GM19351 (cell line): ENCODE measurements around the gene BRPF3.
"Not testable (repeated sequence)": the region's sequence is repeated elsewhere in the genome, so short reads cannot be mapped to it uniquely, and the experiment has no call there.

Experiments
- ATAC-seq: cut with Tn5 transposase; IDR thresholded peaks from one replicate; pipeline ENCODE4 v1.9.1; 2021; ENCODE audit warnings: mild to moderate bottlenecking, moderate library complexity; ENCODE audit not compliant: unreplicated experiment

Gene BRPF3

DNA sequence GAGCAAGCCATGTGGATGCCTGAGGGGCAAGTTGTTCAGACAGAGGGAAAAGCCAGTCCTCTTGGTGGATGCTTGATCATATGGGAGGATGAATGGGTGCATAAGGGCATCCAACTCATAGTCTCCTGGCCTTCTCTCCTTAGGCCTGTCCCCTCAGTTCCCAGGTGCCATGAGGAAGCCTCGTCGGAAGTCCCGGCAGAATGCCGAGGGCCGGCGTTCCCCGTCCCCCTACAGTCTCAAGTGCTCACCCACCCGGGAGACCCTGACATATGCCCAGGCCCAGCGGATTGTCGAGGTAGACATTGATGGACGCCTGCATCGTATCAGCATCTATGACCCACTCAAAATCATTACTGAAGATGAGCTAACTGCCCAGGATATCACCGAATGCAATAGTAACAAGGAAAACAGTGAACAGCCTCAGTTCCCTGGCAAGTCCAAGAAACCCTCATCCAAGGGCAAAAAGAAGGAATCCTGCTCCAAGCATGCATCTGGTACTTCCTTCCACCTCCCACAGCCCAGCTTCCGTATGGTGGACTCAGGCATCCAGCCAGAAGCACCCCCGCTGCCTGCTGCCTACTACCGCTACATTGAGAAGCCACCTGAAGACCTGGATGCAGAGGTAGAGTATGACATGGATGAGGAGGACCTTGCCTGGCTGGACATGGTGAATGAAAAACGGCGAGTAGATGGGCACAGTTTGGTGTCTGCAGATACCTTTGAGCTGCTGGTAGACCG lies 3.8 kb downstream of the BRPF3 start:
- ATAC-seq: no peak

DNA sequence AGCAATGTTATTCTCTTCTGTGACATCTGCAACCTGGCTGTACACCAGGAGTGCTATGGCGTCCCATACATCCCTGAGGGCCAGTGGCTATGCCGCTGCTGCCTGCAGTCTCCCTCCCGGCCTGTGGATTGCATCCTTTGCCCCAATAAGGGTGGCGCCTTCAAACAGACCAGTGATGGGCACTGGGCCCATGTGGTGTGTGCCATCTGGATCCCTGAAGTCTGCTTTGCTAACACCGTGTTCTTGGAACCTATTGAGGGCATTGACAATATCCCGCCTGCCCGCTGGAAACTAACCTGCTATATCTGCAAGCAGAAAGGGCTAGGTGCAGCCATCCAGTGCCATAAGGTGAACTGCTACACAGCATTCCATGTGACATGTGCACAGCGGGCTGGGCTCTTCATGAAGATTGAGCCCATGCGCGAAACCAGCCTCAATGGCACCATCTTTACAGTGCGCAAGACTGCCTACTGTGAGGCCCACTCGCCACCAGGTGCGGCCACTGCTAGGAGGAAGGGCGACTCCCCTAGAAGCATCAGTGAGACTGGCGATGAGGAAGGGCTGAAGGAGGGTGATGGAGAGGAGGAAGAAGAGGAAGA lies 4.6 kb downstream of the BRPF3 start:
- no peak for ATAC-seq

DNA sequence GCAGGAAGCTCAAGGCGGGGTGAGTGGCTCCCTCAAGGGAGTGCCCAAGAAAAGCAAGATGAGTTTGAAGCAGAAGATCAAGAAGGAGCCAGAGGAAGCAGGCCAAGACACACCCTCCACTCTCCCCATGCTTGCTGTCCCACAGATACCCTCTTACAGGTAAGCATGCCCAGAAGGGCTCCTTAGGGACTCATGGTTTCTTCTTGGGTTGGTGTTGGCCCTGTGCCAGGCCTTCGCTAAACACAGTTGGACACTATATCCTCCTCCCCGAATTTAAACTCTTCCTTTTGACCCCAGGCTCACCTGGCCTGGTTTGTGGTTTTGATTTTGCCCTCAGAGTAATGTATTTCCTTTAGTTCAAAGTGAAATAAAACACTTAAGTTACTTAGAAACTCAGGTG lies 5.1 kb downstream of the BRPF3 start:
- no peak for ATAC-seq

DNA sequence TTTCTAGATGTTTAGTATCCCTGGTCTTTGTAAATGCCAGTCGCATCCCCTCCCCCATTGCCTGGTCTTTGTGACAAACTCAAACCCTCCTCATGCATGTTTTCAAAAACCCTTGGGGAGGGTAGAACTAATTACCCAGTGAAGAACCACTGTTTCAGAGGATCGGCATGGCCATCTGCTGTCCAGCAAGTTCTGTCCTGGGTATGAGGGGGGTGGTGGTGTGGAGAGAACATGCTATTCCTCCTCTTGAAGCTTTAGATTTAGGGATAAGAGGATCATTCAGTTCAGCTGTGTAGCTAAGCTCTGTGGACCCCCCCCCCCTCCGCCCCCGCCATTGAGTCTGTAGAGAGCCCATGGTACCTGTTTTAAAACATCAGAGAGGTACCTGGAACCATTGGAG lies 5.6 kb downstream of the BRPF3 start:
- no peak for ATAC-seq

- ATAC-seq: no peak
Observed at GRCh38 chr6:36204068-36204753, 7.7 kb downstream of the BRPF3 start.

DNA sequence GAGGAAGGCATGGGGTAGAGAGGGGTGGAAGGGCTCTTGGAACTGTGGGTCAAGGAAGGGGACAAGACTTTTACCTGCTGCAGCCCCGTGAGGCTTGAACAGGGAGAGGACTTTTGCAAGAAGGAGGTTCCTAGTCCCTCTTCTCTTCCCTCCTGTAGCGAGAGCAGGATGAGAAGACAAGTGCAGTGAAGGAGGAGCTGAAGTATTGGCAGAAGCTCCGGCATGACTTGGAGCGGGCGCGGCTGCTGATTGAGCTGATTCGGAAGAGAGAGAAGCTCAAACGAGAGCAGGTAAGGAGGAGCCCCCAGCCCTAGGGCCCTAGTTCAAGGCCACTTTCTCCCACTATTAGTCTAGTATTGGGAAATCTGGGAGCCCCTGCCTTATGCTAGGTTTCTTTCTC lies 10.6 kb downstream of the BRPF3 start:
- no peak for ATAC-seq

DNA sequence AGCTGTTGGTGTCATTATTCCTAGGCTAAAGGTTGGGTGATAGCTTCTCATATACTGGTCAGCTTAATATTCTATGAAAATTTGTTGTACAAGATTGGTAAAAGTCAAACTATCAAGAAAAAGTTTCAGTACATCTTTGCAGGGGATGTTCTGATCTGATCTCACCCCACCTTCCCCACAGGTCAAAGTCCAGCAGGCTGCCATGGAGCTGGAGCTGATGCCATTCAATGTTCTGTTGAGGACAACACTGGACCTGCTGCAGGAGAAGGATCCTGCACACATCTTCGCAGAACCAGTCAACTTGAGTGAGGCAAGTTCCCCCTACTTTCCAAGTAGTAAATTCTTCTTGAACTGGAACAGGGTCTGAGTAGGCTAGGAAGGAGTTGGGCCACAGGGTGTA lies 13.1 kb downstream of the BRPF3 start:
- no peak for ATAC-seq

GRCh38 chr6:36210182-36210581 lies 13.6 kb downstream of the BRPF3 start:
- no peak for ATAC-seq

- no peak for ATAC-seq
Observed at GRCh38 chr6:36210886-36211595, 14.5 kb downstream of the BRPF3 start.

DNA sequence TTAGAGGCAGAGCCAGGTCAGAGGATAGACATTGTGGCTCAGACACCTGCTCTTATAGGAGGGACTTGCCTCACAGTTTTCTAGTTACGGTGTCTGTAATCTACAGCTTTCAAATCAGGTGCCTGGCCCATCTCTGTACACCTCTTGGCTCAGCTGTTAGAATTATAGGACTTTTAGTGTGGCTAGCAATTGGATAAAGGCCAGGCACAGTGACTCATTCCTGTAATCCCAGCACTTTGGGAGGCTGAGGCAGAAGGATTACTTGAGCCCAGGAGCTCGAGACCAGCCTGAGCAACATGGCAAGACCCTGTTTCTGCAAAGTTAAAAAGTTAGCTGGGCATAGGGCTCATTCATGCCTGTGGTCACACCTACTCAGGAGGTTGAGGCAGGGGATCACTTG lies 20.0 kb downstream of the BRPF3 start:
- no peak for ATAC-seq

- no peak for ATAC-seq
Observed at GRCh38 chr6:36217188-36217587, 20.6 kb downstream of the BRPF3 start.

DNA sequence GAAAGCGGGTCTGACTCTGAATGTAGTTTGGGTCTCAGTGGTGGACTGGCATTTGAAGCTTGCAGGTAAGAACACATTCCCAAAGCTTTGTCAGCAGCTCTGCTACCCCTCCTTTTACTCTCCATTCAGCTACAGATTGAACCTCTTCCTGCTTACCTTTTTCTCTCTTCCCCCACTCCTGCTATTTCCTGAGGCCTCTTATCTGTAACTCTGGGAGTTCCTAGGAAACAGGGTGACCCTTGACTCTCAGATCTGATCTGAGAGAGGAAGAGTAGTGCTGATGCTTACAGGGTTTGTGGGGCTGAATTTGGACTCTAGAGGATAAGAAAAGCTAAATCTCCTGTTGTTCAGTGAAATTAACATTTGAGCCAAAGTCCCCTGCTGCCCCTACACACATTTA lies 21.4 kb downstream of the BRPF3 start:
- ATAC-seq: no peak

DNA sequence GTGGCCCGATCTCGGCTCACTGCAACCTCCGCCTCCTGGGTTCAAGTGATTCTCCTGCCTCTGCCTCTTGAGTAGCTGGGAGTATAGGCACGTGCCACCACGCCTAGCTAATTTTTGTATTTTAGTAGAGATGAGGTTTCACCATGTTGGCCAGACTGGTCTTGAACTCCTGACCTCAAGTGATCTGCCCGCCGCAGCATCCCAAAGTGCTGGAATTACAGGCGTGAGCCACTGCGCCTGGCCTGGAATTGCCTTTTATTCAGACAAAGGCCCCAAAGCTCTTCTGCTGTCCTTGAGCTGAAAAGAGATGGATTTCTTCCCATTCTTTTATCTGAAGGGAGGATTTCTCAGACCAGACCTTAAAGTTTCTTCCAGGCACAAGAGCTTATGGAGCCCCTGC lies 22.0 kb downstream of the BRPF3 start:
- not testable (repeated sequence) for ATAC-seq

- no peak for ATAC-seq
Observed at GRCh38 chr6:36219081-36219480, 22.5 kb downstream of the BRPF3 start.

GRCh38 chr6:36220226-36220625 lies 23.7 kb downstream of the BRPF3 start:
- ATAC-seq: no peak

DNA sequence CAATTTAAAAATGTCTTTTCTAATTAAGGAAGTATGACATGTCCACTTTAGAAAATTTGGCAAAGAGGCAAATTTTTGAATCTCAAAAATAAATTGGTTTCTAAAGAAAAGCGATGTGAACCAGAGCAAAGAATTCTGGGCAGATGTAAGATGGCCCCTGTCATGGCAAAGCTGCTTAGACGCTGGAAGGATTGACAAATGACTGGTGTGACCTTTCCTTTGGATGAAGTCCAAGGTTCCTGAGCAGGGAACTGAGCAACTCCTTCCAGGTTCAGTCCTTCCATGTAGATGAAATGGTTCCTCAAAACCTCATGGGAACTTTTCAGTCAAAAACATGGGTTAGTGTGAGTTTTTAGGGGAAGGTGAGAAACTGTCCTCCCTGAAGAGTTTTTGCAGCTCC lies 25.1 kb downstream of the BRPF3 start:
- ATAC-seq: no peak

GRCh38 chr6:36222924-36223323 lies 26.4 kb downstream of the BRPF3 start:
- no peak for ATAC-seq

DNA sequence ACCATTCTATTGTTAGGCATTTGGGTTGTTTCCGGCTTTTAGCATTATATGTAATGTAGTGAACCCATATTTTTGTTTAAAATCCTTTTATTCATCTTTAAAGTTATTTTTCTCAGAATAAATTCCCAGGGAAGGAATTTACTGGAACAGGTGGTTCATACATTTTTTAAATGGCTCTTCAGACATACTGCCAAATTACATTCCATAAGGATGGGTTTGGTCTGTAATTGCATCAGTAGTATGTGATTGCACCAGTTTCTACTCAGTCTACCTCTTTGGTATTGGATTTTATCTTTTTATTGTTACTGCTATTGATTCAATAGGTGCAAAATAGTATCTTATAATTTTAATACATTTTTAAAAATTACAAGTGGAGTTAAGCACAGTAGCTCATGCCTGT lies 27.2 kb downstream of the BRPF3 start:
- no peak for ATAC-seq

DNA sequence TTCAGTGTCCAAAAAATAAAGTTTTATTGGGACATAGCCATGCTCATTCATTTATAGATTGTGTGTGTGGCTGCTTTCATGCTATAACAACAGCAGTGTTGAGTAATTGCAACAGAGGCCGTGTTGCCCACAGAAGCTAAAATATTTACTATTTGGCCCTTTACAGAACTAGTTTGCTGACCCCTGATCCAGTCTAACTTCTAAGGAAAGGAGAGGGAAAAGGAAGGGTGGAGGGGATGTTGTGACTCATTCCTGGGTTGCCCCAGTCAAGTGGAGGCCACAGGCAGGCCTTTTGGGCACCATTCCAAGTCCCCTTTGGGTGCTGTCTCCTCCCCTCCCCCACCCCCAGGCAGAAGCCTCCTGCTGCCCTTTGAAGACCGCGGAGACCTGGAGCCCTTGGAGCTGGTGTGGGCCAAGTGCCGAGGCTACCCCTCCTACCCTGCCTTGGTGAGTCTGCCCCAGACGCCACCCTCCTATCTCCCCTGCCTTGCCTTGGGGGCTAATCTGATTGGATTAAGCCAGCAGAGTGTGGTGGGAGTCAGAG lies 28.4 kb downstream of the BRPF3 start:
- no peak for ATAC-seq

DNA sequence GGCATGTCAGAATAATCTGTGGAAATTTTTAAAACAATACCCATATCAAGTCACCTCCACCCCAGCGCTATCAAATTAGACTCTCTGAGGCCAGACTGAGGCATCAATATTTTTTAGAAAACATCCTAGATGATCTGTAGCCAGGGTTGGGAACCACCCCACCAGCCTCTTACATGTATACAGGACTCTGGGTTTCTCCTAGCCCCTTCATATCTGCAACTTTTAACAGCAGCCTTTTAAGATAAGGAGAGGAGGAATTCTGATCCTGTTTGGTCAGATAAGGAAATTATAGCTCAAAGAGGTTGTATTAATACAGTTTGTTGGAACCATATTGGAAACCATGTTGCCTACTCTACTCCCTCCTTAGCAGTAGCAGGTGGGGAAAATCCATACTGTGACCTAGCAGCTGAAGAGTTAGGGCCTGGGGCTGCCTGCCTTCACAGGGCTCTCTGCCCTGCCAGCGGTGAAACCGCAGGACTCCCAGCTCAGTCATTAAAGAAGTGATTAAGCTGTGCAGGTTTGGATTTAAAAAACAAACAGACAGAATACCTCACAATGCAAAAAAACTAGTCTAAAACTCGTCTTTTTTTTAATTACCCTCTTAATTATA lies 30.0 kb downstream of the BRPF3 start:
- ATAC-seq: no peak
